NCI-H748 treated with DMSO at 0.1 percent for 48 hours (cell line): ENCODE data around the gene C15orf62.

Source experiments
- DNase-seq: peaks from one replicate; lab custom pipeline; 2025; lab: John Stamatoyannopoulos, UW

Gene C15orf62

DNA sequence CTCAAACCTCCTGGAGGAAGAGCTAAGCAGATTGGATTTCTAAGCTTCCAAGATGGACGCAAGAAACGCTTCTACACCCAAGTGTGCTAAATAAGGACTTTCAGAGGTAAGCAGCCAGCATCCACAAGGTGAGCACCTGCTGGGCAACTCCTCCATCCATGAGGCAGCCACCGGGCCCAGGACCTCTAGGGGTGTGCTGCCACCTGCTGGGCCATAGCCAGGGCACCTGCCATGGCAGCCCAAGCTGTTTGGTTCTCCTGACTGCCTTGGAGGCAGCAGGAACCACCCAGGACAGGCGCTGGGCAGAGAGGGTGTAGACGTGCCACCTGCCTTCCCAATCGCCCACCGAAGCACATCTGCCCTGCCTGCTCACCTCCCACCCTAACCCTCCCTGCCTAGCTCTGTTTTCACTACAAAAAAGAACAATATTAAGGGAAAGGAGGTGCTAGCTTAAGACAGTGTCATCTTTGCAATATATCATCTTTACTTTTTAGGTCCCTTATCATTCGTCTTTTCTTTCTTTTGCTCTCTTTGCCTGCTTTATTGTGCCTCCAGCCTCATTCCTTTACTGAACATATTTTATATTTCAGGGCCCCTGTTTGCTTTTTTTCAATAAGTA is 12.9 kb downstream of the C15orf62 start:
- DNase-seq: no peak

GRCh38 chr15:40785164-40785563 is 15.4 kb downstream of the C15orf62 start:
- DNase-seq: no peak

DNA sequence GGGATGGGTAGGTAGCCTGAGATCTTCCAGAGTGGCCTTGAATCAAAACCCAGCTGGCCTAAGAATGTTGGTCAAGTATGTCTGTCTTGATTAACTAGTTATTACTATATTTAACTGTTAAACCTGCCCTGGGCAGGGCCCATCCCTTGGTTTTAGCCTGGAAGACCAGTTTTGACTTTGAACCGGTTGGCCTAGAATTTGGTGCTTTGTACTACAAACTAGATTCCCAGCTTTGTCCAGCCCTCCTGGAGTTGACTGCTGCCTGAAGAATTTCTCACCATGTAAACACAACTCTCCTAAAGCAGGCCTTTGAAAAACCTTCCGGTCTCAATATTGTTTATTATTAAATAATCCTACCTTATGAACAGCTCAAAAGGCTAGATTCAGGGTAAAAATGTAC is 16.0 kb downstream of the C15orf62 start:
- no peak for DNase-seq

- peak; percentile 93 for DNase-seq
Measured at GRCh38 chr15:40787344-40787841, 17.6 kb downstream of the C15orf62 start.

GRCh38 chr15:40787991-40788390 is 18.2 kb downstream of the C15orf62 start:
- DNase-seq: no peak

- DNase-seq: no peak
Measured at GRCh38 chr15:40789119-40789518, 19.3 kb downstream of the C15orf62 start.

DNA sequence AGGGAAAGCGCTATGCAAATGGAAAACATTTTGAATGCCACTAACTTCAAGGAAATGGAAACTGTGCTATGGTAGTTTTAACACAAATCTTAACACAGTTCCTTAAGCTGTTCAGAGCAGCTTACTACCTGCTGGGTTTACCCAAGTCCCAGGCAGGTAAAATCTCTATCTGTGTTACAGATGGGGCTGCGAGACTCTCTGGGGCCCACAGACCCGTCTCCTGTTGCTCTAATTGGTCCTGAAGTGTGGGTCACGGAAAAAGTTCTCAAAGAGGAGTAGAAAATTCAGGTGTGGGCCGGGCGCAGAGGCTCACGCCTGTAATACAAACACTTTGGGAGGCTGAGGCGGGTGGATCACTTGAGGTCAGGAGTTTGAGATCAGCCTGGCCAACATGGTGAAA is 20.2 kb downstream of the C15orf62 start:
- DNase-seq: no peak

DNA sequence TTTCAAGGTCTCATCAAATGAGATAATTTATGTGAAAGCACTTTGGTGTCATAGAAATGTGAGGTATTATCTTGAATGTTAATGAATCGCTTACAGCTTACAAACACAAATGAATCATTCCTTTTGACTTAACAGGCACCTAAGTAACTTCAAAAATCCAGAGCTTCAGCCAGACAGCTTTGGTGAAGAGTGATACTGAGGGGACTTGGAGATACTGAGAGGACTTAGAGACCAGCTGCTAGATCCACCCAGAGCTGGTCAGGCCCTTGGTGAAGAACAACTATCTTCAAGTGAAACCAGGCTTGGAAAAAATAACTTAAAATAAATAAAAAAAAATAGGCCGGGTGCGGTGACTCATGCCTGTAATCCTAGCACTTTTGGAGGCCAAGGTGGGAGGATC is 20.9 kb downstream of the C15orf62 start:
- no peak for DNase-seq

DNA sequence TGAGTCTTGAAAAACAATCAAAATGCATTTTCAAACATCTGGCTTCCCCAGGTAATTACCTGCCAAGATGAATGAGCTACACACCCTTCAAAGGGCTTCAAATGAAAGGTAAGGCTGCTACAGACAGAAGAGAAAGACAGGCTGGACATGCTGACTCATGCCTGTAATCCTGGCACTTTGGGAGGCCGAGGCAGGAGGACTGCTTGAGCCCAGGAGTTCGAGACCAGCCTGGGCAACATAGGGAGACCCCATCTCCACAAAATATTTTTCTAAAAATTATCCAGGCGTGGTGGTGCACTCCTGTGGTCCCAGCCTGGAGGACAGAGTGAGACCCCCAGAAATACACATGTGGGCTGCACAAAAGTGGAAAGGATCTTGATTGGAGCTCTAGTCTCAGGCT is 22.6 kb downstream of the C15orf62 start:
- no peak for DNase-seq

DNA sequence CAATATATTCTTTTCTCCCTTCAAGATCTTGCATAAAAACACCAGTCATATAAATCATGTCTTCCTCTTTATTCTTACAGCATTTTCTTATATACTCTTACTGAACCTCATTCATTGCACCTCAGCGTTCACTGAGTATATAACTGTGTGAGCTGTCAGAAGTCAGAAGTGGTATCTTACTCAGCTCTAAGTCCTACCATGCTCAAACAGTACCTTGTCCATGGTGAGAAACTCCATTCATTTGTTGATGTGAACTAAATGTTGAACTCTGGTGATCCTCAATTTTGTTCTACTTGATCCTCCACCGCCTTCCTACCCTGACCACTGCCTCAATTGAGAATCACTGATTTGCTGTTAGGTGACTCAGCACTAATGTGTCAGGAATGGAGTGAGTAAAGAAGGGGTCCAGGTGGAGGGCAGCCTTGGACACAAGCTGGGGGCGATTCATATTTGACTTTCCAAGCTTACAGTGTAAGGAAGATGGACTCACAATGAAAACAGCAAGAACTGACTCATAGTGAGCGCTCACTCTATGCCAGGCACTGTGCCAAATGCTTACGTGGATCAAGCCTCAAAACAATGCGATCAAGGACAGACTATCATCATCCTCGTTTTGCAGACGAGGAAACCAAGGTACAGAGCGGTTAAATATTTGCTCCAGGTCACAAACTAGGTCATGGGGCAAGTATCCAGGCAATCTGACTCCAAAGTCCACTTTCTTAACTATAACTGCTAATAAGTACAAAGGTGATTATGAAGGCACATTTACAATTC is 23.6 kb downstream of the C15orf62 start:
- DNase-seq: no peak

DNA sequence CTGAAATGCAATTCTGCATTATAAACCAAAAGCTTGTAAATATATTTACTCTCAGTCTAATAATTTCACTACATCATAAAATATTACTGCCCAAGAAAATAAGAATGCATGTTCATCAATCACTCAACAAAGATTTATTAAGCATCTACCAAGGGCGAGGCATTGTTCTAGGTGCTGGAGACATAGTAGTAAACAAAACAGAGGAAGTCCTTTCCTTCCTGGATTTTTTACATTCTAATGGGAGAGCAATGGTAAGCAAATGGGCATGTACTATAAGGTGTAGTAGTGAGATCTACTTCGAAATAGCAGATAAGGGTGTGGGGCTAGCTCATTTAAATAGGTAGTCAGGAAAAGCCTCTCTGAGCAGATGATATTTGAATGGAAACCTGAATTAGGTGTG is 26.3 kb downstream of the C15orf62 start:
- no peak for DNase-seq

- DNase-seq: no peak
Measured at GRCh38 chr15:40796512-40796911, 26.7 kb downstream of the C15orf62 start.

GRCh38 chr15:40799523-40799922 is 29.7 kb downstream of the C15orf62 start:
- DNase-seq: no peak

DNA sequence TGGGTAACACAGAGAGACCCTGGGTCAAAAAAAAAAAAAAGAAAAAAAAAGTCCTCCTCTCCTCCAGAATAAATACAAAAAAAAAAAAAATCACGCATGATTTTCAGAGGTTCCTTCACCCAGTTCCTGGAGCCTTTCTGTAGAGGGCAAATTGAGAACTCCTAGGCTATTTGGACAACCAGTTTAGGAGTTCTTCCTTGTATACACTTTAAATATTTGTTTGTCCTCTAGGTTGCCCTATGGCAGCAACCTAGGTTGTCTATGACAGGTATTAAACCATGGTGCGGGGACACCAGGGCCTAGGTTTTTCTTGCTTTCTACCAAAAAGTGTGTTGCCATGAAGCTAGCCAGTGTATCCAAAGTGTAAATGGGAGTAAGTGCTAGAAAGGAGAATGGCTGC is 33.3 kb downstream of the C15orf62 start:
- no peak for DNase-seq

DNA sequence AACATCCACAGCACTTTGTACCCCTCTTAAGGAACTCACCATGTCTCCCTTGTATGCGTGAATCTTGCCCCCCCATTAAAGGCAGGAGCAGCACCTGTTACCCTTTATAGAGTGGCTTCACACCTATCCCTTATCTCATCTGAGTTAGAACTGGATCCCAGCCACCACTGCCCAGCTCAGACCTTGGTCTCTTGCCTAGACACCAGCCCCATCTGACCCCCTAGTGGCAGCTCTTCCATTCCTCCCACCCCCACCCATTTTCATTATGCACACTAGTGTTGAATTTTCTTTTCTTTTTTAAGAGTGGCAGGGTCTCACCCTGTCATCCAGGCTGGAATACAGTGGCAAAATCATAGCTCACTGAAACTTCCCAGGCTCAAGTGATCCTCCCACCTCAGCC is 33.9 kb downstream of the C15orf62 start:
- no peak for DNase-seq

GRCh38 chr15:40806672-40807027 is 36.9 kb downstream of the C15orf62 start:
- no peak for DNase-seq

GRCh38 chr15:40807028-40807887 is 37.5 kb downstream of the C15orf62 start, which contains the start of the genes DNAJC17 and ZFYVE19:
DNAJC17 (minus strand) TSS chr15:40807473; CDS start chr15:40807446, 27 bp downstream.
ZFYVE19 (plus strand) TSS chr15:40807089; CDS start chr15:40807590, 501 bp downstream.
- peak; percentile 81 for DNase-seq

- no peak for DNase-seq
Measured at GRCh38 chr15:40807888-40808461, 38.2 kb downstream of the C15orf62 start.

- DNase-seq: no peak
Measured at GRCh38 chr15:40808861-40809450, 39.2 kb downstream of the C15orf62 start.

GRCh38 chr15:40812721-40813425 is 43.1 kb downstream of the C15orf62 start:
- no peak for DNase-seq
